ENCODE data around the gene COL4A4.

The COL4A4 gene

GRCh38 chr2:227148106-227148505, 15.9 kb downstream of the COL4A4 start:
- Histone ChIP-seq H3K4me1 (no peaks in the 10 kb centered on the region), H3K27ac (no peak overlapping the region), H3K27me3 (no peaks in the 10 kb centered on the region), H3K4me2 (no peak overlapping the region), H3K36me3 (no peaks in the 10 kb centered on the region), H3K9ac (no peak overlapping the region), H4K20me1 (no peaks in the 10 kb centered on the region), H3K4me3 (no peak overlapping the region), H3K9me3 (peaks cover 7% of the 10 kb centered on the region)
- TF ChIP-seq Cebpa-rat (IDR thresholded peaks at IDR 0.05) = no peak

GRCh38 chr2:227147023-227147422, 17.0 kb downstream of the COL4A4 start:
- no peak overlapping the region for H3K4me2 ChIP-seq
- no peaks in the 10 kb centered on the region for H3K27me3 ChIP-seq
- H3K4me1 ChIP-seq = no peaks in the 10 kb centered on the region
- H4K20me1 ChIP-seq = no peaks in the 10 kb centered on the region
- peaks cover 7% of the 10 kb centered on the region for H3K9me3 ChIP-seq
- H3K36me3 ChIP-seq = no peaks in the 10 kb centered on the region
- no peak overlapping the region for H3K4me3 ChIP-seq
- no peak overlapping the region for H3K27ac ChIP-seq
- H3K9ac ChIP-seq = no peak overlapping the region
- no peak for TF ChIP-seq Cebpa-rat (IDR thresholded peaks at IDR 0.05)

GRCh38 chr2:227146456-227146855, 17.5 kb downstream of the COL4A4 start:
- no peak overlapping the region for H3K9ac ChIP-seq
- TF ChIP-seq Cebpa-rat (IDR thresholded peaks at IDR 0.05) = no peak
- H3K4me2 ChIP-seq = no peak overlapping the region
- no peak overlapping the region for H3K4me3 ChIP-seq
- H3K9me3 ChIP-seq = peaks cover 7% of the 10 kb centered on the region
- H3K27ac ChIP-seq = no peak overlapping the region
- no peaks in the 10 kb centered on the region for H3K4me1 ChIP-seq
- no peaks in the 10 kb centered on the region for H3K36me3 ChIP-seq
- no peaks in the 10 kb centered on the region for H4K20me1 ChIP-seq
- no peaks in the 10 kb centered on the region for H3K27me3 ChIP-seq

GRCh38 chr2:227143895-227144294, 20.1 kb downstream of the COL4A4 start:
- Histone ChIP-seq H4K20me1 (no peaks in the 10 kb centered on the region), H3K9ac (no peak overlapping the region), H3K4me2 (no peak overlapping the region), H3K27me3 (no peaks in the 10 kb centered on the region), H3K27ac (no peak overlapping the region), H3K9me3 (peaks cover 7% of the 10 kb centered on the region), H3K36me3 (no peaks in the 10 kb centered on the region), H3K4me3 (no peak overlapping the region), H3K4me1 (no peaks in the 10 kb centered on the region)
- TF ChIP-seq Cebpa-rat (IDR thresholded peaks at IDR 0.05) = no peak

GRCh38 chr2:227141301-227141700, 22.7 kb downstream of the COL4A4 start:
- H3K9ac ChIP-seq = no peak overlapping the region
- H3K4me1 ChIP-seq = no peaks in the 10 kb centered on the region
- no peak for TF ChIP-seq Cebpa-rat (IDR thresholded peaks at IDR 0.05)
- no peaks in the 10 kb centered on the region for H3K9me3 ChIP-seq
- no peaks in the 10 kb centered on the region for H3K27me3 ChIP-seq
- H3K4me3 ChIP-seq = no peak overlapping the region
- no peak overlapping the region for H3K4me2 ChIP-seq
- no peaks in the 10 kb centered on the region for H4K20me1 ChIP-seq
- H3K36me3 ChIP-seq = no peaks in the 10 kb centered on the region
- H3K27ac ChIP-seq = no peak overlapping the region

GRCh38 chr2:227134591-227134990, 29.4 kb downstream of the COL4A4 start:
- Histone ChIP-seq H3K4me2 (no peak overlapping the region), H3K4me3 (no peak overlapping the region), H3K9me3 (no peaks in the 10 kb centered on the region), H3K36me3 (no peaks in the 10 kb centered on the region), H3K27ac (no peak overlapping the region), H4K20me1 (no peaks in the 10 kb centered on the region), H3K4me1 (peaks cover 6% of the 10 kb centered on the region; the same call in 1 of the 2 replicates), H3K9ac (no peak overlapping the region), H3K27me3 (no peaks in the 10 kb centered on the region)
- TF ChIP-seq Cebpa-rat (IDR thresholded peaks at IDR 0.05) = no peak

- Histone ChIP-seq H3K27me3 (no peaks in the 10 kb centered on the region), H3K4me2 (peak overlapping the region; percentile 24; the same call in 1 of the 2 replicates), H3K9me3 (no peaks in the 10 kb centered on the region), H3K4me3 (no peak overlapping the region), H3K9ac (no peak overlapping the region), H3K36me3 (no peaks in the 10 kb centered on the region), H4K20me1 (no peaks in the 10 kb centered on the region), H3K4me1 (peaks cover 6% of the 10 kb centered on the region; the same call in 1 of the 2 replicates), H3K27ac (no peak overlapping the region)
- no peak for TF ChIP-seq Cebpa-rat (IDR thresholded peaks at IDR 0.05)
Measured at GRCh38 chr2:227132986-227133385, 31.0 kb downstream of the COL4A4 start.

GRCh38 chr2:227130636-227131035, 33.4 kb downstream of the COL4A4 start:
- no peak overlapping the region for H3K4me2 ChIP-seq
- H4K20me1 ChIP-seq = no peaks in the 10 kb centered on the region
- no peak overlapping the region for H3K9ac ChIP-seq
- H3K27ac ChIP-seq = no peak overlapping the region
- peaks cover 6% of the 10 kb centered on the region; the same call in 1 of the 2 replicates for H3K4me1 ChIP-seq
- H3K4me3 ChIP-seq = no peak overlapping the region
- H3K27me3 ChIP-seq = no peaks in the 10 kb centered on the region
- TF ChIP-seq Cebpa-rat (IDR thresholded peaks at IDR 0.05) = no peak
- no peaks in the 10 kb centered on the region for H3K9me3 ChIP-seq
- H3K36me3 ChIP-seq = no peaks in the 10 kb centered on the region

GRCh38 chr2:227127201-227127600, 36.8 kb downstream of the COL4A4 start:
- no peaks in the 10 kb centered on the region for H3K4me1 ChIP-seq
- no peaks in the 10 kb centered on the region for H3K9me3 ChIP-seq
- H4K20me1 ChIP-seq = no peaks in the 10 kb centered on the region
- no peak overlapping the region for H3K9ac ChIP-seq
- H3K27me3 ChIP-seq = no peaks in the 10 kb centered on the region
- no peak overlapping the region for H3K4me2 ChIP-seq
- H3K27ac ChIP-seq = no peak overlapping the region
- no peak overlapping the region for H3K4me3 ChIP-seq
- no peak for TF ChIP-seq Cebpa-rat (IDR thresholded peaks at IDR 0.05)
- H3K36me3 ChIP-seq = no peaks in the 10 kb centered on the region

- no peak overlapping the region for H3K4me2 ChIP-seq
- no peaks in the 10 kb centered on the region for H3K9me3 ChIP-seq
- no peaks in the 10 kb centered on the region for H3K27me3 ChIP-seq
- H3K4me1 ChIP-seq = no peaks in the 10 kb centered on the region
- H3K9ac ChIP-seq = no peak overlapping the region
- no peak overlapping the region for H3K4me3 ChIP-seq
- no peak overlapping the region for H3K27ac ChIP-seq
- TF ChIP-seq Cebpa-rat (IDR thresholded peaks at IDR 0.05) = no peak
- H3K36me3 ChIP-seq = no peaks in the 10 kb centered on the region
- H4K20me1 ChIP-seq = no peaks in the 10 kb centered on the region
Measured at GRCh38 chr2:227125506-227125905, 38.5 kb downstream of the COL4A4 start.

GRCh38 chr2:227124811-227125210, 39.2 kb downstream of the COL4A4 start:
- no peaks in the 10 kb centered on the region for H3K4me1 ChIP-seq

More at GRCh38 chr2:227124811-227125210, 39.2 kb downstream of the COL4A4 start:
- H3K27me3 ChIP-seq = no peaks in the 10 kb centered on the region
- no peak for TF ChIP-seq Cebpa-rat (IDR thresholded peaks at IDR 0.05)
- no peaks in the 10 kb centered on the region for H3K36me3 ChIP-seq
- no peaks in the 10 kb centered on the region for H4K20me1 ChIP-seq
- no peak overlapping the region for H3K9ac ChIP-seq
- H3K9me3 ChIP-seq = no peaks in the 10 kb centered on the region
- no peak overlapping the region for H3K4me3 ChIP-seq
- H3K27ac ChIP-seq = no peak overlapping the region
- H3K4me2 ChIP-seq = no peak overlapping the region

Data from BLaER1 (cell line).